Fibroblast of skin of left biceps (primary cell): ENCODE results near the gene U2SURP.

ENCODE experiments used
- DNase-seq, 2 experiments: peaks; one replicate each; pipeline ENCODE4 v3.0.0-alpha.2; 2013; ENCODE audit warnings: low read depth in 2 of 2

Gene U2SURP

DNA sequence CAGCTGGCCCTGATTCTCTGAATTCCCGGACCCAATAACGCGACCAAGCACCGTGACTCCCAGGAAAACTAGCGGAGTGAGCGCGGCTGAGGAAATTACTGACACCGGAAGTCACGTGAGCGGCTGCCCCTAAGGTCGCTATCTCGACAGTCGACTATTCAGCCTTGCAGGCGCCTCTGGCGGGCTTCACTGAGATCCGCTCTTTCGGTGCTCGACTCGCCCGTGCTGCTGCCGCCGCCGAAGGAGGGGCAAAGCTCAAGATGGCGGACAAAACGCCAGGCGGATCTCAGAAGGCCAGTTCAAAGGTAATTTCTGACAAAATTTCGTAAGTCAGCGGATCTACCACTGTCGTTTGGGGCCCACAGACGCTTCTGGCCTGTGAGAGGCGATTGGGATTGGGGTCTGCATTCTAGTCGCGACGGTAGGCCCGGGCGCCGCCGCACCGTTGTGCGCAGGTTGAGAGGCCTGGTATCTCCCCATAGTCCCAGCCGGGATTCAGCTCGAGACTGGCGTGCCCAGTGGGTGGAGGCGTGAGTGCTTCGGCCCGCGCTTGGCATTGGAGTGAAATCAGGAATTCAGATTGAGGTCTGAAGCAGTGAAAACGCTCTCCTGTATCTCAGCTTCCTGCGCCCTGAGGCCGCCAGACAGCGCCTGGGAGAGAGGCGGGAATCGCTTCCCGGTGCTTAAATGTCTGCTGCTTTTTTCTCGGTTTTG is at the start of gene U2SURP:
TSS of gene U2SURP (plus strand) at position 202 of the 714 bp plus-strand sequence. CDS start at position 261, 59 bp downstream.
- peak; percentile 93 to 94 for DNase-seq

DNA sequence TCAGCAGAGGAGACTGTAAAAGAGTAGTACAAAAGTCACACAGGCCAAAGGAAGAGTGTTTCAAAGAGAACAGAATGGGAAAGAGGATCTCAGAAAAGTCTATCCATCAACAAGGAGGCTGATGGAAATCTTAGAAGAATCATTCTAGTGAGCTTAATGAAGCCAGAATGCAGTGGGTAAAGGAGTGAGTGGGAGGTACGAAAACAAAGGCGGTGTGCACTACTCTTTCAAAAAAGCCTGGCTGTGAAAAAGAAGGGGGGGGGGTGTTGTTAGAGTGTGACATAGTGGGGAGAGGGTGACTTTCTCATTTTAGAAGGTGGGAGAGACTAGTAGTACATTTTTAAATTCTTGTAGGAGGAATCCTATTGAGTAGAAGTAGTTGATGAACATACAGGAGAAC is 49.6 kb upstream of the U2SURP start:
- no peak for DNase-seq

DNA sequence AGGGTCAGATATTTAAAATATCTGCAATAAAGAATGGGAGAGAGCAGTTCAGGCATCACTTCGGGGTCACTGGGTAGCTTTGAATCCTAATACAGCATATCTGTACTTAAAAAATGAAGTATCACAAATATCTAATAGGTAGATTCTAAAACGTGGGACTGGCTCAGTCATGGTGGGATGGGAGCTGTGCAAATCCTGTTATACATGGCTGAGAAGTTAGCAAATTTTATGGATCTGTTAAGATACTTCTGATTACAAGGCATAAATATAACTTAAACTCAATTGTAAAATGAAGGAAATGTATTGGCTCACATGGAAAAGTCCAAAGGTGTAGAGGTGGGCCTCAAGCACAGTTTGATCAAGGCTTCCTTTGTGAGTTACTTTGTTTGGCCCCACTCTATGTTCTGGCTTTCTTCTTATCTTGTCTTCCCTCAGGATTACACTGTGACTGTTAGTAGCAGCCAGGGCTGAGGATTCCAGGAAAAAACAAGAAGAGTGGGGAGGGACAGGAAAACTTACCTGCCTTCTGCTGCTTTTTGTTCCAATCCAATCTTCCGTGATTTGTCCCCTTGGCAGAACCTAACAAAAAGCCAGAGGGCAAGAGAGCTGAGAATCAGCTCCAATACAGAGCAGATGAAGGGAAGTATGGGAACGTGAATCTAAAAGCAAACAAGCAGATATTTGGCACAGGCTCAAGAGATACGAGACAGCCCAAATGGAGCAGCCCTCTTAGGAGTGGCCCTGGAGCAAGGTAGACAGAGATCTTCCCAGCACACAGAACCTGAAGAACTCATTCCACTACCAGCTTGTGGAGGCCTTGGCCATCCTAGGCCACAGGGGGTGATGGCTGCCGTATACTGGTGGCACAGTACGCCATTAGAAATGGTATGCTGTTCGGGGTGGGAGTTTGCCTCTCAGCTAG is 48.8 kb upstream of the U2SURP start:
- no peak for DNase-seq

DNA sequence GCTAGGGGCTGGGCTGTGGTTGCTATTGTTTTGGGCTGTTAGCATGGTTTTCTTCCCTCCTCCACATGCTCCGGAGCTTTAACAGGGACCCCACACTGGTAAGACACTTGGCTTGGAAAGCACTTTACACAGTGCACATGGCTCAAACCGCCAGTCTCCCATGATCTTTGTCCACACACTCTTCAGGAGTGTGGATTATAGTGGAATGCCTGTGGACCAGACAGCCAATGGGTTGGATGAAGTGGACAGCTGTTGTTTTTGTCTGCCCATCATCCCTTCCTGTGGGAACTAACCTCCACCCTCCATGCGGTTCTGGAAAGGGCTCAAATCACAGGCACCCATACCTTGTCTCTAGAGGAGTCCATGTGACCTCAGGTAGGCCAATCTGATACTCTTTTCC is 47.9 kb upstream of the U2SURP start:
- DNase-seq = no peak

DNA sequence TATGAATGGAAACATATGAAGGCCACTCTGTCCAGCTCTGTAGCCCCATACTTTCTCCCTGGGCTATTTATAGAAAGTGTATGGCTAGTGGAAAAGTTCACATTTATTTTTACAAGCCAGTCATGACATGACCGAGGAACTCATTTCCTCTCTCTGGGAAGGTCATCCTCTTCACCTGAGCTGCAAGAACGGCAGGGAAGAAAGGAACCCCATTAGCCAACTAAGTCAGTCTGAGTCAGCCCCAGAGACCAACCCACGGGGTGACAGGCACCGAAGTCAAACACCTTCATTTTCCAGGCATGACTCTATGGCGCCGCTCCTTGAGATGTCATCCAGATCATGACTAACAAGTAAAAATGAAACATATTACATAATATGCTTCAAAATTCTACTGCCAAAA is 42.7 kb upstream of the U2SURP start:
- DNase-seq = no peak

DNA sequence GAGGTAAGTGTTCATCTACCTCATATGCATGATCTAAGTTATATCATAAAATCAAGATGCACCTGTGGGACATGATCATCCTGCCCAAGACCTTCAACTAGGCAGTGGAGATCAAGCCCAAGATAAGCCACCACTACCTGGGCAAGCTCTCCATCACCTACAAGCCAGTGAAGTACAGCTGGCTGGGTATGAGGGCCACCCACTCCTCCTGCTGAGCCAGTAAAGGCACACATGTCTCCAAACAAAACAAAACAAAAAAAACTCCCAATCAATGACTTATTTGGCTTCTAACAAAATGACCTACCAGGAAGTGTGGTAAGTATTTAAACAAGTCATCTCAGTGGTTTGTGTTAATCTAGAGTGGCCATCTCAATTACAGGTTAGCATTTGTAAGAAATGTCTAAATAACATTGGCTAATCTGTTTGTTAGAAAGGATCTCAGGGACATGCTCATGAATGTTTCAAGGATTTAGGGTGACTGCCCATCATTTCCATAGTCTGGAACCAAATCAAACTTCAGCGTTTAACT is 41.0 kb upstream of the U2SURP start:
- DNase-seq = no peak

DNA sequence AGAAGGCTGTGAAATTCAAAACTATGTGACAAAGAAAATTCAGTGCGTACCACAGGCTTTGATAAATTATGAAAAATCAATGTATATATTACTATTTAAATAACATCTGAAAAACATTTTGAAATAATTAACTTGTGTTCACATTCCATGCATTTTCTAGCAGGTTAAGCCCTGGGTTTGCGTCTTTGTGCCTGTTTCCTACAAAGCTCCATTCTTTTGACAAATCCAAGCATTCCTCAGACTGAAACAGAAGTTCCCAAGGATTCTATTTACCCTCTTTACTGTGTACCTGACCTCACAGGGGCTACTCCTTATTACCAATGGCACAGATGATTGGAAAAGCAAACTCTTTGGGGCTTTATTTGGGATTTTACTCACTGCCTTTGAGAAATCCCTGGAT is 39.8 kb upstream of the U2SURP start:
- no peak for DNase-seq

DNA sequence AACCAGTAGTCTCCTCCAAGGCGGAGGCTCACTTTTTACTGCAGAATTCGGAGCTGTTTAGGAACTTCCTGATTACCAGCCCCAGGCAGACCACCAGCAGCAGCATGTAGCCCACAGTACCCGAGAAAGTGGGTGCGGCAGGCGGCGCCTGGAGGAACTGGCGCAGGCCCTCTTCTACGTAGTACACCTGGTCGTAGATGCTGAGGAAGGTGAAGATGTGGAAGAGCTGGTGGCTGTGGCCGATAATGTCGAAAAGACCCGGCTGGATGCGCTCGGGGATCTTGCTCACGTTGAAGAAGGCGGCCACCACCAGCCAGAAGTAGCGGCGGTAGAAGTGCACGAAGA is 39.2 kb upstream of the U2SURP start:
- DNase-seq = no peak

DNA sequence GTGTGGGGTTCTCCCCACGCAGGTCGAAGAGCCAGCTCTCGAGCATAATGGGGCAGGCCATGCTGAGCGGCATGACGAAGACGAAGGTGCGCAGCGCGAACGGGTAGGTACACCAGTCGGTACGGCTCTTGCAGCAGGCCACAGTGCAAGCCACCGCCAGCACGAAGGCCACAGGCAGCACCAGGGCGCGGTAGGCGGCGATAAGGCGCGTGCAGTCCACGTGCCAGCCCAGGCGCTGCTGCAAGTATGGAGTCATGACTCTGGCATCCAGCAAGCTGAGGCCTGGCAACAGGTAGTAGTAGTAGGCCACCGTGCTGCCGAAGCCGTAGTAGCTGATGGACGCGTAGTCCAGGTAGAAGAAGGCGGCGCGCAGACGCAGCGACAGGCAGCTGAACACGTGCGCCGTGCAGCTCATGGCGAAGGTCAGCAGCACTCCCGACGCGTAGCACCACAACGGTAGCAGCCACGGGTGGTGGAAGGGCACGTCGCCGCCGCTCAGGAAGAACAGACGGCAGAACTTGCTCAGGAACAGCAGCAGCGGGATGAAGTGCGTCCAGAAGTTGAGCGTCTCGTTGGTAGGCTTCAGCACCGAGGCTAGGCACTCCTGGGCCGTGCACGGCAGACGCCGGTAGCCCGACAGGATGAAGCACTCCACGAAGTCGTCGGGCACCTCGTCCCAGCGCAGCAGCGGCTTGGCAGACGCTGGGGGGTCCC is 38.7 kb upstream of the U2SURP start:
- DNase-seq = no peak

DNA sequence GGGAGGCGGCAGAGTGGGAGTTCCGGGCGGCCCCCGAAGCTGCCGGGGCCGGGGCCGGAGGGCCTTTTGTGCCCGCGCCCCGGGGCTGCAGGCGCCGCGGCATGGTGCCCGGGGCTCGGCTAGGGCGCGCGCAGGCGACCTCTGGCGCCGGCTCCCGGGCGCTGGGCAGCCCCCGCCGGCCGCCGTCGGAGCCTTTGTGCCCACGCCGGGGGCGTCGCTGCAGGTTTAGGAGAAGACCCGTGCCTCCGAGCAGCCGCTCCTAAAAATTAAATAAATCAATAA is 38.2 kb upstream of the U2SURP start:
- DNase-seq = no peak

DNA sequence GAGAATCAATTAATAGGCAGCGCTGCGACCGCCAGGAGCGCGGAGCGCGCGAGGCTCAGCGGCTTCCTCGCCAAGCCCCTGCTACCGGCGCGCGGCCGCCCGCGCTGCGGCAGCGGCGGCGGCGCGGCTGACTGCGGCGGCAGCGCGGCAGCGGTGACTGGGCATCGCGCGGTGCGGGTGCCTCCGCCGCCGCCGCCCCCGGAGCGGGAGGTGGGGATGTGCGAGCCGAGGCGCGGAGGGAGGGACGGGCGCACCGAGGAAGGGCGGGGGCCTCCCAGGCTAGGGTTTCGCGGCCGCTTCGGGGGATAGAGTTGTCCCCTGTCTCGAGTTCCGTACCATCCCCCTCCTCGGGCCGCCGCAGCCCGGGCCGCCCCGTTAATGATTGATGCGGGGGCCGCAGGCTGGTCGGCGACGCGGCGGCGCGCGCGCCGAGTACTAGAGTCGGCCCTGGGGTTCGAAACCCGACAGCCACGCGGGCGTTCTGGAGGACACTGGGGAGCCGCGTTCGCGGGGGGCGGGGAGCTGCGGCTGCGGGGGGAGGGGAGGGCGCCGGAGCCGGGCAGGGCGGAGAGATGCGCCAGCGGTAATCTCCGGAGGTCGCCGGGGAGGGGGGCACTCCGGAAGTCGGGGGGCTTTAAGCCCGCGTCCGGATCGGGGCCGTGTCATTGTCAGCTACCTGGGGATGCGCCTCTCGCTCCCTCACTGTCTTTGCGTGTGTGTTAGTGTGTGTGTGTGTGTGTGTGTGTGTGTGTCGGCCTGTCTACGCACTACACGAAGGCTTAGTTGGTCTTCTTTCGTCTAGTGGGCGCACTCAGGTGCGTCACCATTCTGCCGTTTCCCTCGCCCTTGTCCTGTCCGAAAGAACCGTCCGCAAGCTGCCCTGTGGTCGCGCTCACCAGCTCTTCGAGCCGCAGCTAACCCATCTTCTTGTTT is 37.6 kb upstream of the U2SURP start, which contains the start of gene PAQR9:
TSS of gene PAQR9 (minus strand) at position 159 of the 933 bp plus-strand sequence. CDS start 338 bp downstream, outside the sequence.
- no peak for DNase-seq

DNA sequence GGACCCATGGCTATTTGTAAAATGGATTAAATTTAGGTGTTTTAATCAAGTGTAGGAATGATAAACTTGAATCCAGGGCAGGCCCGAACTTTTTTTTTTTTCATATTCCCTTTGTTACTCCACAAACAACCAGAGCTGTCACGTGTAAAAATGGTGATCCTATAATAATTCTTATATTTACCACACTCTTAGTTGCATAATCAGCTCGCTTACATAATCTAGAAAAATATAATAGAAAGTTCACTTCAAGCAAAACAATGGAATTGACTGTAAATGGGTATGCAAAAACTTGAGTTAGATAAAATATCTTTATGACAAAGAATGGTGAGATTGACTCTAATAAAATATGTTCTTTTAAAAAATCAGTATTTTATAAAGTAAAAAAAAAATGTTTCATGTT is 35.8 kb upstream of the U2SURP start:
- DNase-seq = no peak

DNA sequence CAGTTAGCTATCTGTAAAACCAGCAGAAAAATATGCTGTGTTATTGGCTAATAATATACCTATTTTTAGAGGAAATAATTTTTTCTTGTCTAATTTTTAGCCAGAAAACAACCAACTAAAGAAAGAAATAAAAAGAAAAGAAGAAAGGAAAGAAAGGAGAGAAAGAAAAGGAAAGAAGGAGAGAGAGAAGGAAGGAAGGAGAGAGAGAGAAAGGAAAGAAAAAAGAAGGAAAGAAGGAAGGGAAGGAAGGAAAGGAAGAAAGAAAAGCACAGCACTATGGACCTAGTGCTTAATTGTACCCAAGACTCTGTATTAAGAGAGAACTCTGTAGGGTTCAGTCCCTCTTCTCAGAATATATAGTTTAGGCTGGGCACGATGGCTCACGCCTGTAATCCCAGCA is 34.6 kb upstream of the U2SURP start:
- no peak for DNase-seq

DNA sequence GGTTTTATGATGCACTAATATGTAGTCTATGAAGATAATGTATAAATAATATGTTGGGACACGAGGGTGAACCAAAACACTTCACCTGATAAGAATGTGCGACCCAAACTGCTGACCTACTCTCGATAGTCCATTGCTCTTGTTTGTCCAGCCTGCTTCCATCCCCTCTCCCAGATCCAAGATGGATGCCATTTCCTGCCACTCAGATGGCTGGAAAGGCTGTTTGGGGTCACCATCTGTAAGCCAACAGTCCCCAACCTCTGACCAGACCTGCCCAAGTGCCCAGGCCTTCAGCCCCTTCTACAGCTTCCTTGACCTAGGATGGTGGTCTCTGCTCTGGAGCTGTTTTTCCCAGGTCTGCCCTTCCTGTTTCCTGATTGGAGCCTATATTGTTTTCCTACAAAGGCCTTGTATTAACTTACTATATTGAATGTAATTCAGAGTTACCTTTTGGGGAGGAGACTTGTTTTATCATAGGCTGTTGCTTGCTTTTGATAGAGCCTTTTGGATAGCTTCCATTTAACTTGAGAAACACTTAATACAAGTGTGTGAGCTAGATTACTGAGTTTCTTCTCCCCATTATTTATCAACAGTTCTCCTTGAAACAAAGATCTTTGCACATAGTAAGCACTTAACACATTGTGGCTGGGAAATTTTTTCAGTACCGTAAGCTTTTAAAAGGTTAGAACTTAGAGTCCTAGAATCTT is 32.9 kb upstream of the U2SURP start:
- no peak for DNase-seq

DNA sequence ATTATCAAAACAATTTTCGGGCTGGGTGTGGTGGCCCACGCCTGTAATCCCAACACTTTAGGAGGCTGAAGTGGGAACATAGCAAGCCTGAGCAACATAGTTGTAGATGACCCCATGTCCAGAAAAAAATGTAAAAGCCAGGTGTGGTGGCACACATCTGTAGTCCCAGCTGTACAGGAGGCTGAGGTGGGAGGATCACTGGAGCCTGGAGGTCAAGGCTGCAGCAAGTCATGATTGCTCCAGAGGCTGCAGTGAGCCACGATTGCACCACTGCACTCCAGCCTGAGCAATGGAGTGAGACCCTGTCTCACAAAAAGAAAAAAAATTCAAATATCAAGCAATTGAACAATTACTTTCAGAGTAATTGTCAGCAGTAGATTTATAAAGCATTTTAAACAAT is 29.9 kb upstream of the U2SURP start:
- no peak for DNase-seq

DNA sequence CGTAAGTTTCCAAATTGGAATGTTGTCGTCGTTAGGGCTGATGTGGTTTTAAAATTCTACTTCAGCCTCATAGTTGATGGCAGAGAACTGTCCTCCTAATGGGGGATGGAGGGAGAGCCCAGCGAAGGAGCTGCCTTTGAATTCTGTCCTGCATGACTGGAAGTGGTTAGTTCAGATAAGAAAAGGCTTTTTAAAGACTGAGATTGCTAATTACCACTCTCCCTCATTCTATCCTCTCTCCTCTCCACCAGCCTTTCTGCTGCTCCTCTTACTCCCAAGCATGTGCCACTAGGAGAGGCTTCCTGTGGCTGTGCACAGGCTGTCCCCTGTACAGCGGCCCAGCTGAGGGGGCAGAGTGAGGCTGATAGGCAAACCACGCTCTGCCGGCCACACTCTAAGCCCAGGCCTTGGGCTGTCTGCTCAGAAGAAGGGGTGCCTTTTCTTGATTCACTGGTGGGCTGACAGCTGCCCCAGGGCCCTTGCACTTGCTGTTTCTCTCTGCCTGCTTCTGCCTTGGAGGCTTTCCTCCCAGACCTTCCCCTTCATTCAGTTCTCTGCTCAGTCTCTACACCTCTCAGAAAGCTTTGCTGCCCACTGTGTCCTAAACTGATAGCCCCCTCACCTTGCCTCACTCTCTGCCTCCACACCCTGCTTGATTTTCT is 29.1 kb upstream of the U2SURP start:
- no peak for DNase-seq

DNA sequence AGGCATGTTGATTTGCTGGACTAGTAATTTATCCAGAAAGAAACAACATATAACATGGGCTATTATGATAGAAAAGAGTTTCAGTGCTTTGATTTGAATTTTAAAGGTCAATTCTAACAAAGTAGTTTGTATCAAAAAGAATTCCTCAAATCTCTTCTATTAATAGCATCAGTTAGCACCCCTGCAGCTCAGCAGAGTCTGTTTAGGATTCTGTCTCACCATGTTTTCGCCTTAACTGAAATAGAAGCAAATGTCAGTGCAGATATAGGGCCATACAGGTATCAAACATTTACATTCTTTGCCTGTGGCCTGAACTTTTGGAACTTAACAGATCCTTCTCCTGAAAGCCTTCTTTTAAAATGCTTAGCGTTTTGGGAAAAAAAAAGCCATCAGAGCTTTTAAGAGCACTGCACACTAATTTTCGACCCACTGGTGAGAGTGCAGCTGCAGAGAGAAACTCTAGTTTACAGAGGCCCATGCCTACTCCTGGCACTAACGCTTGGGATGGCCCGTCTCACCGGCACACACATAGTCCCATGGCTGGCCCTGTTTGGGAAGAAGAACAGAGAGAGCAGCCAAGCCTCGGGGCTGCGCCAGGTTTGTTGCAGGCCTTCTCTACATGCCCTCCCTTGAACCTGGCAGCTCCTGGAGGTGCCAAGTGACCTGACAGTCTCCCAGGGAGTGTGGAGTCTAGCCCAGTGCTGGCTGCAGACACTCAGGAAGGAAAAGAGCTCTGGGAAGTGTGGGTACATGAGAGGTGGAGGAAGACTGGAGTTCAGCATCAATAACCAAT is 28.0 kb upstream of the U2SURP start:
- no peak for DNase-seq

DNA sequence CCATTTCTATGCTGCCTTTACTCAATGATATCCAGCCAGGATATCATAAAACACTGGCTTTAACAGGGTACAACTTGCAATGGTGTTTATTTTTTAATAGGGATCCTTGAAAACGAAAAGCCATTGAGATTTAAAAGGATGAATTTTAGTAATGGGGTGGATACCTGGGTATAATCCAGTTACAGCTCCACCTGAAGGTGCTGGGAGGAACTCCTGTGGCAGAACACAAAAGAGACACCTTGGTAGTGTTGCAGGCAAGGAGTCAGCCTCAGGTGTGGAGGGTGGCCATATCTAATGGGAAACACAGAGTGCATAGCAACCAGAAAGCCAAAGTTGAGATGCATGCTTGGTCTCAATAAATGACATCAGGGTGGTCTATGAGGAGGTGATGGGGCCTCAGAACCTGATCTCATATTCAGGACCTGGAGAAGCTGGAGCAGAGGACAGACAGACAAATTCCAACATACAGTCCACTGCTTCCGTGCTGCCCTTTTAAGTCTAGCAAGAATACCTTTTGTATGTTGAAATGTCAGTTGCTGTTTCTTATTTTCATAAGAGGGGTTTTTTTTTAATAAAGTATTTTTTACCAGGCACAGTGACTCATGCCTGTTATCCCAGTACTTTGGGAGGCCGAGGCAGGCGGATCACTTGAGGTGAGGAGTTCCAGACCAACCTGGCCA is 25.9 kb upstream of the U2SURP start:
- DNase-seq = no peak
